H9 (cell line): ENCODE data around the gene IGFBP1. TPM values are rescaled to one million over a fixed set of nuclear protein-coding genes. Genes with fewer than 3 reads are reported as not detected.

Experiments
- DNase-seq: peaks from one replicate; pipeline ENCODE4 v3.0.0-alpha.2; 2017
- H2AFZ ChIP-seq: one replicate; pipeline ENCODE4 v1.6.1; 2013; ENCODE audit warnings: mild to moderate bottlenecking, low read length, control low read depth, moderate library complexity
- H2AK5ac ChIP-seq: 2 replicates; pipeline ENCODE4 v1.6.1; 2013; ENCODE audit warnings: low read length, control low read depth, mixed read lengths; ENCODE audit not compliant: insufficient read length
- H2BK120ac ChIP-seq: one replicate; pipeline ENCODE4 v1.6.1; 2013; ENCODE audit warnings: low read depth, mild to moderate bottlenecking, low read length, control low read depth, inconsistent platforms; ENCODE audit not compliant: poor library complexity, severe bottlenecking
- H2BK12ac ChIP-seq: 2 replicates; pipeline ENCODE4 v1.6.1; 2013; ENCODE audit warnings: low read length, control low read depth, mixed read lengths, low read depth; ENCODE audit not compliant: insufficient read length
- H2BK15ac ChIP-seq: 2 replicates; pipeline ENCODE4 v1.6.1; 2013; ENCODE audit warnings: low read depth, low read length, control low read depth
- H2BK20ac ChIP-seq: one replicate; pipeline ENCODE4 v1.6.1; 2013; ENCODE audit warnings: low read depth, mild to moderate bottlenecking, low read length, control low read depth, inconsistent platforms; ENCODE audit not compliant: poor library complexity, severe bottlenecking
- H2BK5ac ChIP-seq: 2 replicates; pipeline ENCODE4 v1.6.1; 2013; ENCODE audit warnings: low read length, control low read depth, mixed read lengths; ENCODE audit not compliant: insufficient read length
- H3K14ac ChIP-seq: 2 replicates; pipeline ENCODE4 v1.6.1; 2013; ENCODE audit warnings: low read length, control low read depth; ENCODE audit not compliant: insufficient read depth
- H3K18ac ChIP-seq: 2 replicates; pipeline ENCODE4 v1.6.1; 2013; ENCODE audit warnings: low read depth, mild to moderate bottlenecking, mixed read lengths, low read length, control low read depth; ENCODE audit not compliant: insufficient read length
- H3K23ac ChIP-seq: 2 replicates; pipeline ENCODE4 v1.6.1; 2013; ENCODE audit warnings: low read length, control low read depth, mixed read lengths, low read depth; ENCODE audit not compliant: insufficient read length
- H3K23me2 ChIP-seq: 2 replicates; pipeline ENCODE4 v1.6.1; 2013; ENCODE audit warnings: low read depth, mild to moderate bottlenecking, mixed read lengths, low read length, control low read depth; ENCODE audit not compliant: insufficient read length, poor library complexity, severe bottlenecking
- H3K27ac ChIP-seq: 2 replicates; pipeline ENCODE4 v1.5.1; 2013; ENCODE audit warnings: low read length, control low read depth, mixed read lengths, low read depth; ENCODE audit not compliant: insufficient read length
- H3K27me3 ChIP-seq: 2 replicates; pipeline ENCODE4 v1.6.1; 2013; ENCODE audit warnings: low read length, control low read depth, inconsistent platforms; ENCODE audit not compliant: insufficient read depth
- H3K4ac ChIP-seq: 2 replicates; pipeline ENCODE4 v1.6.1; 2013; ENCODE audit warnings: low read depth, mild to moderate bottlenecking, control low read depth, inconsistent platforms, low read length, moderate library complexity
- H3K4me1 ChIP-seq: 2 replicates; pipeline ENCODE4 v1.6.1; 2013; ENCODE audit warnings: low read length, control low read depth, inconsistent platforms; ENCODE audit not compliant: insufficient read depth
- H3K4me2 ChIP-seq: 2 replicates; pipeline ENCODE4 v1.6.1; 2013; ENCODE audit warnings: low read length, control low read depth, mixed read lengths; ENCODE audit not compliant: insufficient read length, insufficient read depth
- H3K56ac ChIP-seq: 2 replicates; pipeline ENCODE4 v1.6.1; 2013; ENCODE audit warnings: low read depth, mild to moderate bottlenecking, mixed read lengths, low read length, control low read depth; ENCODE audit not compliant: insufficient read length
- H3K79me1 ChIP-seq: 2 replicates; pipeline ENCODE4 v1.6.1; 2013; ENCODE audit warnings: low read depth, mild to moderate bottlenecking, moderate library complexity, low read length, control low read depth, inconsistent platforms; ENCODE audit not compliant: insufficient read depth, poor library complexity, severe bottlenecking
- H3K79me2 ChIP-seq: 2 replicates; pipeline ENCODE4 v1.6.1; 2013; ENCODE audit warnings: low read length, control low read depth, inconsistent platforms; ENCODE audit not compliant: insufficient read depth
- H3K9ac ChIP-seq: 2 replicates; pipeline ENCODE4 v1.6.1; 2013; ENCODE audit warnings: low read length, control low read depth, mixed read lengths; ENCODE audit not compliant: insufficient read length; ENCODE audit errors: extremely low read depth
- H3K9me3 ChIP-seq: one replicate; pipeline ENCODE4 v1.6.1; 2013; ENCODE audit warnings: low read depth, low read length, inconsistent platforms; ENCODE audit not compliant: control insufficient read depth
- H3T11ph ChIP-seq: one replicate; pipeline ENCODE4 v1.6.1; 2013; ENCODE audit warnings: mild to moderate bottlenecking, low read length, control low read depth, inconsistent platforms
- H4K20me1 ChIP-seq: one replicate; pipeline ENCODE4 v1.6.1; 2013; ENCODE audit not compliant: control insufficient read depth, insufficient read length, insufficient read depth
- H4K5ac ChIP-seq: 2 replicates; pipeline ENCODE4 v1.6.1; 2013; ENCODE audit warnings: low read depth, mild to moderate bottlenecking, mixed read lengths, low read length, control low read depth; ENCODE audit not compliant: insufficient read length
- H4K8ac ChIP-seq: replicated peaks from 2 replicates; pipeline ENCODE4 v1.6.1; 2013; ENCODE audit warnings: low read length, control low read depth, mixed read lengths, low read depth; ENCODE audit not compliant: insufficient read length
- H4K91ac ChIP-seq: 2 replicates; pipeline ENCODE4 v1.6.1; 2013; ENCODE audit warnings: low read depth, mild to moderate bottlenecking, moderate library complexity, mixed read lengths, low read length, control low read depth; ENCODE audit not compliant: insufficient read length
- H3K27ac Mint-ChIP-seq, 3 experiments: 2 replicates in 2 of 3; 3 replicates in 1 of 3; pipeline ENCODE4 v1.8.0; 2020 to 2021; ENCODE audit warnings: mixed read lengths in 3 of 3, mild to moderate bottlenecking in 1 of 3, moderate library complexity in 1 of 3
- H3K27me3 Mint-ChIP-seq: 2 replicates; pipeline ENCODE4 v1.8.0; 2021; ENCODE audit warnings: low read depth, mild to moderate bottlenecking, moderate library complexity, mixed read lengths
- H3K36me3 Mint-ChIP-seq, 3 experiments: 2 replicates in 2 of 3; 3 replicates in 1 of 3; pipeline ENCODE4 v1.8.0; 2020 to 2021; ENCODE audit warnings: low read depth in 3 of 3, mixed read lengths in 3 of 3; ENCODE audit not compliant: insufficient read depth in 1 of 3
- H3K4me1 Mint-ChIP-seq, 2 experiments: 2 replicates each; pipeline ENCODE4 v1.8.0; 2020; ENCODE audit warnings: mixed read lengths in 2 of 2
- H3K4me3 Mint-ChIP-seq, 2 experiments: 2 replicates in 1 of 2; 3 replicates in 1 of 2; pipeline ENCODE4 v1.8.0; 2020 to 2021; ENCODE audit warnings: mild to moderate bottlenecking in 2 of 2, mixed read lengths in 2 of 2, moderate library complexity in 1 of 2
- H3K9me3 Mint-ChIP-seq, 2 experiments: 2 replicates in 1 of 2; 3 replicates in 1 of 2; pipeline ENCODE4 v1.8.0; 2020; ENCODE audit warnings: mild to moderate bottlenecking in 2 of 2, mixed read lengths in 2 of 2, moderate library complexity in 1 of 2
- CTCF ChIP-seq: fragments of 200-600 bp; sonication (generic); conservative IDR thresholded peaks from 3 replicates; pipeline ENCODE4 v1.8.0; 2021; ENCODE audit warnings: antibody characterized with exemption, mild to moderate bottlenecking
- total RNA-seq: library from RNA; stranded (reverse); gene quantifications from 2 replicates; pipeline ENCODE4 v1.2.1, GENCODE V29; 2021

The IGFBP1 gene
- total RNA-seq, 1 experiment from 2014 or later = not detected

- H3K4me1 ChIP-seq = no peaks in the 10 kb centered on the region
- no peak overlapping the region for H2BK12ac ChIP-seq
- peaks cover 0 to 7% (median 0%) of the 10 kb centered on the region in 3 experiments; a peak in 2 of 7 replicates for H3K36me3 Mint-ChIP-seq
- TF ChIP-seq CTCF = no peak
- H3K23me2 ChIP-seq = no peaks in the 10 kb centered on the region
- no peak overlapping the region for H2BK120ac ChIP-seq
- no peak overlapping the region for H3K4ac ChIP-seq
- H3K9ac ChIP-seq = no peak overlapping the region
- H3K27ac ChIP-seq = no peak overlapping the region
- H3K14ac ChIP-seq = no peak overlapping the region
- no peak overlapping the region for H2BK5ac ChIP-seq
- no peak overlapping the region for H2BK20ac ChIP-seq
- no peak overlapping the region for H2AK5ac ChIP-seq
- H3T11ph ChIP-seq = no peak overlapping the region
- no peak for DNase-seq
- no peaks in the 10 kb centered on the region for H4K20me1 ChIP-seq
- no peaks in the 10 kb centered on the region for H3K27me3 ChIP-seq
- no peak overlapping the region for H2BK15ac ChIP-seq
- H4K91ac ChIP-seq = no peak overlapping the region
- no peak overlapping the region for H3K4me2 ChIP-seq
- no peak overlapping the region for H3K4me3 Mint-ChIP-seq
- H3K9me3 ChIP-seq = no peaks in the 10 kb centered on the region
- no peak overlapping the region for H4K8ac ChIP-seq
- peaks cover 3% of the 10 kb centered on the region in 2 experiments; a peak in 3 of 4 replicates for H3K4me1 Mint-ChIP-seq
- no peak overlapping the region for H3K18ac ChIP-seq
- peaks cover 29% of the 10 kb centered on the region for H3K27me3 Mint-ChIP-seq
- H3K56ac ChIP-seq = no peak overlapping the region
- H4K5ac ChIP-seq = no peak overlapping the region
- peaks cover 0 to 2% of the 10 kb centered on the region in 2 experiments; a peak in 1 of 5 replicates for H3K9me3 Mint-ChIP-seq
- H3K23ac ChIP-seq = no peak overlapping the region
- H2AFZ ChIP-seq = no peak overlapping the region
- H3K27ac Mint-ChIP-seq = no peak overlapping the region
- H3K79me2 ChIP-seq = no peaks in the 10 kb centered on the region
- H3K79me1 ChIP-seq = no peaks in the 10 kb centered on the region
These were observed 21.3 kb downstream of the IGFBP1 start for GRCh38 chr7:45909561-45909960.
